Retinal pigment epithelial cell (primary cell): Measurements from ENCODE around the gene NPDC1.

Experiments
- DNase-seq: peaks from one replicate; pipeline ENCODE4 v3.0.0-alpha.2; 2010; ENCODE audit warnings: low read depth
- H3K4me3 ChIP-seq: 2 replicates; pipeline ENCODE4 v1.5.1; 2011; ENCODE audit warnings: mild to moderate bottlenecking, low read length, control low read depth, moderate library complexity
- TF ChIP-seq, protein P1 (sequence below): conservative IDR thresholded peaks from 2 replicates; pipeline ENCODE4 v1.5.1; 2011; ENCODE audit warnings: low read depth, low read length, control low read depth, inconsistent platforms

The NPDC1 gene

DNA sequence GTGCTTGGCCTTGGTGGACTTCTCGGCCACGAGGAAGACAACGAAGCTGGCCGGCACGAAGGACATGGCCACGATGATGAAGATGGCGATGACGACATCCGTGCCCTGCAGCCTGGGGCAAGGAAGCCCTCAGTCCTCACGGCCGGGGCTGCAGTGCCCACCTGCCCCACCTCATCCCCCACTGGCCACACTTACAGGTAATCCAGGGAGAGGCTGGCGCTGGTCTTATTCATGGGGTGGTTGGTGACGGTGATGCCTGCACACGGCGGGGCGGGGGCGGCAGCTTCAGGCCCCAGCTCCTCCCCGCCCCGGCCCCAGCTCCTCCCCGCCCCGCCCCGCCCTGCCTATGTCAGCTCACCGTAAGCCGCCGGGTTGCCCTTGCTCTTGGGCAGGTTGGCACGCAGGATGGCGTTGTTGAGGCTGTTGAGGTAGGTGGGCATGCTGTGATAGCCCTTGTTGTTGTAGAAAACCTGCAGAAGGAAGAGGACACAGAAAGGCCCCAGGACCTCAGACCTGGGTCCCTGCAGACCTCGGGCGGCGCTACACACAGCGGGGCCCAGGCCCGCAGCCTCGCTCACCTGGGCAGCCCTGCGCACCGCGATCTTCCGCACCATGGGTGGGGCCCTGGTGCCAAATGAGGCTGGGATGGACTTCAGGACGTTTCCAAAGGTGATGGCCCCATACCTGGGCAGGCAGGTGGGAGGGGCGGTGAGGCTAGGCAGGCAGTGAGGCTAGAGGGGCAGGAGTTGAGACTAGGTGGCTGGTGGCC is 33.9 kb downstream of the NPDC1 start:
- TF ChIP-seq, protein P1, sequence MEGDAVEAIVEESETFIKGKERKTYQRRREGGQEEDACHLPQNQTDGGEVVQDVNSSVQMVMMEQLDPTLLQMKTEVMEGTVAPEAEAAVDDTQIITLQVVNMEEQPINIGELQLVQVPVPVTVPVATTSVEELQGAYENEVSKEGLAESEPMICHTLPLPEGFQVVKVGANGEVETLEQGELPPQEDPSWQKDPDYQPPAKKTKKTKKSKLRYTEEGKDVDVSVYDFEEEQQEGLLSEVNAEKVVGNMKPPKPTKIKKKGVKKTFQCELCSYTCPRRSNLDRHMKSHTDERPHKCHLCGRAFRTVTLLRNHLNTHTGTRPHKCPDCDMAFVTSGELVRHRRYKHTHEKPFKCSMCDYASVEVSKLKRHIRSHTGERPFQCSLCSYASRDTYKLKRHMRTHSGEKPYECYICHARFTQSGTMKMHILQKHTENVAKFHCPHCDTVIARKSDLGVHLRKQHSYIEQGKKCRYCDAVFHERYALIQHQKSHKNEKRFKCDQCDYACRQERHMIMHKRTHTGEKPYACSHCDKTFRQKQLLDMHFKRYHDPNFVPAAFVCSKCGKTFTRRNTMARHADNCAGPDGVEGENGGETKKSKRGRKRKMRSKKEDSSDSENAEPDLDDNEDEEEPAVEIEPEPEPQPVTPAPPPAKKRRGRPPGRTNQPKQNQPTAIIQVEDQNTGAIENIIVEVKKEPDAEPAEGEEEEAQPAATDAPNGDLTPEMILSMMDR: no peak
- no peak for DNase-seq
- H3K4me3 ChIP-seq: no peak overlapping the region

GRCh38 chr9:137011156-137011555 is 34.8 kb downstream of the NPDC1 start:
- DNase-seq: no peak
- no peak overlapping the region for H3K4me3 ChIP-seq
- TF ChIP-seq, protein P1: no peak

- no peak overlapping the region for H3K4me3 ChIP-seq
- TF ChIP-seq, protein P1: no peak
- DNase-seq: no peak
Measured at GRCh38 chr9:137009938-137010732, 35.8 kb downstream of the NPDC1 start.

GRCh38 chr9:137009217-137009616 is 36.8 kb downstream of the NPDC1 start:
- no peak for DNase-seq
- TF ChIP-seq, protein P1: no peak
- no peak overlapping the region for H3K4me3 ChIP-seq

DNA sequence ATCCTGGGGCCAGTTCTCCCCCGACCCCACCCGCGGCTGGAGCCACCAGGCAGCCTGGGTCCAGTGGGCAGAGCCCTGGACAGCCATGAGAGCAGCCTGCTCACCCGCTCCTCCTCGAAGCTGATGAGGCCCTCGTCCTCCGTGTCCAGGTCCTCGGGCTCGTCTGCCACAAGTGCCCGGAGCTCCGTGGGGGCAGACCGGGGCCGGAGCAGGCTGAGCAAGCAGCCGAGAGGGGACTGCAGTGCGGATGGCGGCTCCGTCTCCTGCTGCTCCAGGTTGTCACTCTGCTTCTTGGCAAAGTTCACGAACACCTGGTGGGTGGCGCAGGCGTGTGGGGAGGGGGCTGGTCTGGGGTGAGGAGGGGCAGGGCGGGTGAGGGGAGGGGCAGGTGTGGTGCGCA is 37.7 kb downstream of the NPDC1 start:
- no peak for DNase-seq
- no peak overlapping the region for H3K4me3 ChIP-seq
- TF ChIP-seq, protein P1: no peak

DNA sequence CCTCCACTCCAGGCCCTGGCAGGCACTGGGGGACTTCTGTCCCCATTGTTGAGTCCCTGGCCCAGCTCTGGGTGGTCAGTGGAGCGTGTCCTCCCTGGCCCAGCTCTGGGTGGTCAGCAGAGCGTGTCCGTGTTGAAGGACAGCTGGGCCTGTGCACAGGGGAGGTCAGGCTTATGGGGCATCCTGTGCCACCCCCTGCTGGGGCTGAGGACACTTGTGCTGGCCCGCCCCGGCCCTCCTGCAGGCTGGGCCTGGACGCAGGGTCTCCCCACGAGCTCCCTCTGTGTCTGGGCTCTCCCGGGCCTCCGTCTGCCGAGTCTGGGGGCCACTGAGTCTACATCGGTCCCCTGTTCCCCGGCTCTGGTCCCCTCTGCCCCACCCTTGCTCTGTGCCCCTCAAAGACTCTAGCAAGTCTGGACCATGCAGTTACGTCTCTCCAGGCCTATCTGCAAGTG is 38.1 kb downstream of the NPDC1 start:
- no peak overlapping the region for H3K4me3 ChIP-seq
- DNase-seq: no peak
- TF ChIP-seq, protein P1: no peak
